HG03139 (cell line): ENCODE data around the gene ZPBP2.
A peak's percentile ranks its signal among the peaks of the same experiment; 100 is the strongest.

Source experiments
- ATAC-seq: cut with Tn5 transposase; IDR thresholded peaks from one replicate; pipeline ENCODE4 v1.9.1; 2021; ENCODE audit not compliant: unreplicated experiment

ZPBP2 gene

GRCh38 chr17:39904990-39905288 is 36.9 kb downstream of the ZPBP2 start:
- no peak for ATAC-seq

- no peak for ATAC-seq
Measured at GRCh38 chr17:39908789-39909352, 40.9 kb downstream of the ZPBP2 start.

GRCh38 chr17:39913989-39914388 is 46.0 kb downstream of the ZPBP2 start:
- ATAC-seq, result no peak

DNA sequence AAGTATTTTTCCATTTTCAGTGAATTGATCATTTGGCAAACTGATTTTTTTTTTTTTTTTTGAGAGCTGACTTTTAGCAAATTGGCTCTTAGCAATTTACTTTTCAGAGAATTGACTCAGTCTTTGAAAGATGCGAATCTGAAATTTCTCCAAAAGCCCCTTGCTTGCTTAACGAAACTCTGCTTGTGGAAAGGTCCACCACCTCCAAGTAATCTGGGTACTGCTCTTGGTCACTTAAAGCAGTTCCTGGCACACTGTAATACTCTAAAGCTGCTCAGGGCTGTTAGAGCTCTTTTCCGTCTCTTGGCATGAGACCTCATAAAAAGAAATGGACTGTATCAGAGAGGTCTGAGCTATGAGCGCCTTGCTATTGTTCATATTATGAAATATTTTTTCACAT is 47.6 kb downstream of the ZPBP2 start:
- no peak for ATAC-seq

- no peak for ATAC-seq
Measured at GRCh38 chr17:39916918-39917317, 48.9 kb downstream of the ZPBP2 start.

GRCh38 chr17:39919087-39919683 is 51.2 kb downstream of the ZPBP2 start:
- ATAC-seq, result no peak

GRCh38 chr17:39920218-39921210 is 52.5 kb downstream of the ZPBP2 start:
- ATAC-seq, result no peak

GRCh38 chr17:39921323-39921722 is 53.3 kb downstream of the ZPBP2 start:
- no peak for ATAC-seq

- ATAC-seq, result no peak
Measured at GRCh38 chr17:39922006-39922405, 54.0 kb downstream of the ZPBP2 start.

DNA sequence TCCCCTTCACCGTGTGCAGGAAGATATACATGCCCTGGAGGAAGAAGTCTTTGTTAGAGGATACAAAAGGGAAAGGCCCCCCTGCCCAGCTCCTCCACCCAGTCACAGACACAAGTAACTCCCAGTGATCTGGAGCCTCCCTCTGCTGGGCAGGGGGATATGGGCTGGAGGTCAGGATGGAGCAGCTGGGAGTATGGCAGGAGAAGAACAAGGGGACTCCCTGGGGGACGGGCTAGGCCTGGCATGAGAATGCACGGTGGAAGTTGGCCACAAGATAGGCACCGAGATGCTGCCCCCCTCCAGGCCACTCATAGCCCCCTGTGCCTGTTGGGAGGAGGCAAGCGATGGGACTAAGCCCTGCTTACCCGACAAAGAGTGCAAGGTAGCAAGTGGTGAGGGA is 55.2 kb downstream of the ZPBP2 start:
- no peak for ATAC-seq

GRCh38 chr17:39923836-39924690 is 56.1 kb downstream of the ZPBP2 start:
- ATAC-seq, result no peak

DNA sequence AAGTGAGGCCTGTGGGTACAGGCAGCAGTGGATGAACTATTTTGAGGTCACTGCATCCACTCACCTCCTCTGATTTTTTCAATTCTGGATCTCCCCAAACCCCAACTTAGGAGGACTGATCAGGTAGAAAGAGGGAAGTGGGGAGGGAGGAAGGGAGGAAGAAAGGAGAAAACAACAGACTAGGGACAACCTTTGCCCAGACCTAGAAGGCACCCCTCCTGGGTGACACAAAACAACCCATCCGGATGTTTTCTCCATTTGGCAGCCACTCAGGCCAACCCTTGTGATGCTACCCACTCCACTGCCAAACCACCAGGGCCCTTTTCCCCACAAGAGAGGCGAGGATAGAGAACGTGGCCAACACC is 56.7 kb downstream of the ZPBP2 start:
- no peak for ATAC-seq

GRCh38 chr17:39925282-39926134 is 57.5 kb downstream of the ZPBP2 start:
- ATAC-seq, result no peak

- no peak for ATAC-seq
Measured at GRCh38 chr17:39926135-39926587, 58.2 kb downstream of the ZPBP2 start.

DNA sequence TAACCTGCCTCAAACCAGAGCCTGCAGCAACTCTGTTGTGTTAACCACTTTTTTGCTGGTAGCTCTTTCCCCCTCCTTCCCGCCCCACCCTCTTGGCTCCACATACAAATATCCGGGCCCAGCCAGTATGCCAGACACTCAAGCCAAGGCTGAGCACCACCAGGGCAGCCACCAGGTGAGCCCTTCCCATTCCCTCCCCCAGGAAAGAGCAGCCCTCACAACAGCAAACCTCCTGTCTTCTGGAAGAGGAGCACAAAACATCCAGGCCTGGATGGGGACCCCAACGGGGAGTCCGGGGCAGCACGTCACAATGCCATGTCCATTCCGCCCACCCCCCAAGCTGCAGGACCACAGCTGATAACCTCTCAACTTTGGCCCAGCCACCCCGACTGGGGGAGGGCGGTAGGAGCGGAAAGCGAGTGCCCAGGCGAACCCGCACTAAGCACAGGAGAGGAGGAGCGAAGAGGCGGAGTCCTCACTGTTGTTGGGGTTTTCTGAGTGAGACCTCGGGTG is 58.6 kb downstream of the ZPBP2 start:
- ATAC-seq, result peak; percentile 18
